Femur (tissue), 1 donor: Measurements from ENCODE around the gene MGMT.

ENCODE experiments used
- DNase-seq: peaks from one replicate; pipeline ENCODE4 v3.0.0-alpha.2; 2017

The MGMT gene

DNA sequence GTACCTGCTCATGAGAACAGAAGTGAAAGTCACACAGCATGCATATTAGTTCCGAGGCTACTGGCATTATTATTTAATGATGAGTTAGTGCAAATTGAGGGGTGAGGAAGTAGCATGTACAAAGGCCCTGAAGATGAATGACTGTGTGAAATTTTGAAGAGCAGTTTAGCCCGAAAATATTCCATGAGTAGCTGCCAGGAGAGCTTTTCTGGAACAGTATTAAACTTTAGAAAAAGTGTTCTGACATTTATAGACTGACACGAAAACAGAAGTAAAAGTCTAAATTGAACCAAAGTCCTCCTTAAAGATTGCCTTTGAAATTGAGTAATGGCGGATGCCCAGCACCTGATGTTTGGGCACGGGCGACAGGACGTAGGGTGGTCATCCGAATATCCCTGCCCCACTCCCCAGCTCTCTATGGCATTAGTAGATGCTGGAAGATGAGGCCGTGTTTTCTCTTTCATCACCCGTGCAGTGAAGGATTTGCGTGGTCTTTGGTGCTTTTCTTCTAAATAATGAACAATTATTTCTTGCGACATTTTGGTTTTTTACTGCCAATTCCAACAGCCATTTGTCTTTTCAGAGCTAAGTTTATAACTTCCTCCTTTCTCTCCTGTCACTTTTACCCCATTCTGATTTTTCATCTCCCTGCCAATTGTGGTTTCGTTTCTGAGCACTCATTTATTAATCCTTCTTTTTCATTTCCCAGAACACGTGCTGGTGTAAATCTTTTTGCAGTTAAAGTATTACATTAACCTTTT lies 192.6 kb downstream of the MGMT start:
- DNase-seq, result no peak

DNA sequence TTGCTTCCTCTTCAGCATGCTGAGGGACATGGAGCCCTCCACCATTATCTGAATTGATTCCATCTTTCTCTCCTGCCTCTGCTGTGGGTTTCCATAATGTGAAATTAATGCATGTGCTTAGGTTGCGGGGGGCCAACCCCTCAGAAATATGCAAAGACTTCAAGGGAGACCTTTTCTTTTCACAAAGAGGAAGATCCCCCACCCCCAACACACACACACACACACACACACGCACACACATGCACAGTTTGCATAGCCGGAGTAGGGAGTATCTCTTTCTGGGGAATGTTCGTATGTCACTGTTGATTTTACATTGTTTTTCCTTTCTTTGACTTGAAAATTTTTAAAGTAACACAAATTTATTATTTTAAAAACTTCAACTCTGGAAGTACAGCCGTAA lies 193.5 kb downstream of the MGMT start:
- no peak for DNase-seq

DNA sequence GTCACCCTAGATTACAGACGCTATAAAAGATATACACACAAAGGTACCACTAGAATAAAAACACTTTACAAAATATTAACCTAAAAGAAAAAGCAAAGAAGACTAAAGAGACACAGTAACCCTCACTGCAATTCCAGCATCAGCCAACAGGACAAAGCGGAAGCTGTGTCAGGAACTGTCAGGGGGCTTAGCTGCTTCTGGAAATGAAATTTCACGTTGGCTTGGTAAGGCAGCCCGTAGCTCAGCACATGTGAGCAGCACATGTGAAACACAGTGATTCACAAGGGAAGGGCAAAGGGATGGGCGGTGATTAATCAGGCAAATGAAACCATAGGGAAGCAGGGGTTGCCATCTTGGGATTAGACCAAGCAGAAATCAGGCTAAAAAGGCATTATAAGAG lies 195.4 kb downstream of the MGMT start:
- no peak for DNase-seq

DNA sequence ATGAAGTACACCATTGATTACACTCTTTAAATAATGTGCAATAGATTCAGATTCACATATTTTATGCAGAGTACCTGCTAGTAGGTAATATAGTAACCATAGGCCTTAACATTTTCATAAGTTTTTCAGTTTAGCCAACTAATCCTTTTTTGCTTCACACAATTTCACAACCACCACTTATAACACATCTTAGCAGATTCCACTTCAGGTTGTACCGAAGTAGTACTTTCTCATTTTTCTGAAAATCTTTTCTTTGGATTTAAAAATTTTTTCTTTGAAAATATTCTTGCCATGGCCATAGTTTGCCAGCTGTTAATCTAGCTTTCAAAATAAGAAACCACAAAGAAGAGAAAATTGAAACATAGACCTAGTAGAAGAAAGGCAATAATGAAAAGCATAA lies 203.1 kb downstream of the MGMT start:
- no peak for DNase-seq

DNA sequence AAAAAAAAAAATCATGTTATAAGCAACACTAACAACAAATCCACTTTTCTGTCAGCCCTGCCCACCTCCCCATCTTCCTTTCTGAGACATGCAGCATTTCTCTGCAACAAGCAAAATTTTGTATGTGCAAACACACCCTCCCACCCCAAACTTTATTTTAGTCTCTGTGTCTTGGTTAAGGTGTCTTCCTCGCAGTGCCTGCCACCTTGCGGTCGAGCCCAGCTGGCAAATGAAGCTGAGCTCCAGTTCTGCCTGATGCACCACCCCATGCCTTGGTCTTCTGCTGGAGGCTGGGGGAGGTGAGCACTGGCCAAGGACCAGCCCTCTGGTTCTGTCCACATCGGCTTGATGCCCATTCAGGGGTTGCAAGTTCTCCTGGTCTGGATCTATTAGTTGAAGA lies 206.3 kb downstream of the MGMT start:
- no peak for DNase-seq

DNA sequence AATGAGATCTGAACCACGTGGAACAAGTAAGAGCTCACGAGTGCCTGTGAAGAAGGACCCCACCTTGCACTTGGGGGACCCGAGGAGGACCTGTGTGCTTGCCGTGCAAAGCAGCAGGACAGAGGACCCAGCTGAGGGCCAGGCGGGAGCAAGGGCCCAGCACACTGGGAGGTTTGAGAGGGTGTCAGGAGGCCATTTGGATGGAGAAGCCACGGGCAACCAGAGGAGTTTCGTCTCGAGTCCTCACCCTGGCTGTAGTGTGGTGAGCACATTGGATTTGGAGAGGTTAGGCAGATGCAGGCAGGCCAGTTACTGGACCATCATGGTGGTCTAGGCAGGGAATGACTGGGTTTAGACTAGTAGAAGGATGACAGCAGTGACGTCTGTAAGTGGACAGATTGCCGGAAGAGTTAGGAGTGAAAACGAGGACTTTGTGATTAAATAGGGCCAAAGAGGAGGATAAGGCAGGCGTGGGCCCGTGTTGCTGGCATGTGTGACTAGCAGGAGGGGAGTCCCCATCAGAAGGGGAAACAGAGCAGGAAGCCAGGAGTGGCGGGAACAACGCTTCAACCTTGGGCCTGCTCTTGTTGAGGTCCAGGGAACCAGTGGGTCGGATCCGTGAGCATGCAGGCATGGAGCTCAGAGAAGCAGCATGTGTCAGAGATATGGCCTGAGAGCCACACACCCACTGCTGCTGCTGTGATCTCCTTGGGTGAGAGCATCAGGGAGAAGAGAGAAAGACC lies 208.2 kb downstream of the MGMT start:
- DNase-seq, result no peak

DNA sequence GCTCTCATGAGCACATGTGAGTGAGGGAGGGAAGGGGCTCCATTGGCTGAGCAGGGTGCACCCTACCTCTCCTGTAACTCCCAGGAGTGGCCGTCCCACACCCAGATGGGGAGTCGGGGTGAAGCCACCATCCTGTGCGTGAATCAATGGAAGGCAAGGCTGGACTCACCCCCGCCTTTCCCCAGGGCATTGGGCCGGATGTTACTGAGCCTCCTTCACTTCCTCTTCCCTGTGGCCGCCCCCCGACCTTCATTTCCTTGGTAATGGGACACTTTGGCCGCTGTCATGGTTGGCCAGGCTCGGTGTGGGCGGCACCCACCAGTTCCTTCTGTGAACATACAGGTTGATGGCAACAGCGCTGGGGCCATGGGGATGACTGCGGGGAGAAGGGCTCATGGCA lies 209.0 kb downstream of the MGMT start:
- no peak for DNase-seq

DNA sequence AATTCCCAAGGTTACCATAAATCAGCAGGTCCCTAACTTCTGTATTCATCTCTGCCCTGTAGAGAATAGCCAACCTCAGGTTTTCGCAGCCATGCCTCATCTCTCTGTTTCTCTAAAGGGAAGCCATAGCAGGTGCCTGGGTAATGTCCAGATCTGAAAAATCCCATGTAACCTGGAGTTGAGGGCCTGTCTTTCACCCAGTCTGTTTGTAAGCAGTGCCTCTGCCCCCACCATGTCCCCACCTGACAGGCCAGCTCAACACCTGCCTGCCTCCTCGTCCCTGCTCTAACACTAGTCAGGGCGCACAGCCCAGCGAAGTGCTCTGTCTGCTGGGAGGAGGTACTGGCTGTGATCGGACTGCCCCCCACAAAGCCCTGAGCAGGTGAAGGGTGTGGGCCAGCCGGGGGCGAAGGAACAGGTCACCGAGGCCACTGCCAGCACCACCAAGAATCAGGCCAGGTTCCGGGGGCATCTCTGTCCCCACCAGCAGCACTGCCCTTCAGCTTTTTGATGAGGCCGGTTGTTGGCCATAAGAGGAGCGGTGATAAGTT lies 210.4 kb downstream of the MGMT start:
- no peak for DNase-seq

DNA sequence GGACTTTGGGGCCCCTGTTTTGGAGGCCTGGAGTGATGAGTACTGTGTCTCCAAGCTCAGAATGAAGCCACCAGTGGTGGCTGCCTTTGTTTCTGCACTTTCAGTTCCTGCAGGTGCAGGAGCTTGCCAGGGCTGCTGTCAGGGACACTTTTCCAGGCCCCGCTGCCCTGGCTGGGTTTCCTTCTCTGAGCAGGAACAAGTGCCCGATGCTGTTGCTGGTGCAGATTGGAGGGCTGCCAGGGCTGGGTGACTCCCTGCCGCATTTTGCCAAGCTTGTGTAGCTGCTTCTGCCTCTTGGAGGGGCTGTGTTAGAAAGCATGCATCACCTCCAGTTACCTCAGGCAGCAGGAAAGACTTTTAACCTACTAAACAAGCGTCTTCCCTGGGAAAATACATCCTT lies 211.1 kb downstream of the MGMT start:
- DNase-seq, result no peak

DNA sequence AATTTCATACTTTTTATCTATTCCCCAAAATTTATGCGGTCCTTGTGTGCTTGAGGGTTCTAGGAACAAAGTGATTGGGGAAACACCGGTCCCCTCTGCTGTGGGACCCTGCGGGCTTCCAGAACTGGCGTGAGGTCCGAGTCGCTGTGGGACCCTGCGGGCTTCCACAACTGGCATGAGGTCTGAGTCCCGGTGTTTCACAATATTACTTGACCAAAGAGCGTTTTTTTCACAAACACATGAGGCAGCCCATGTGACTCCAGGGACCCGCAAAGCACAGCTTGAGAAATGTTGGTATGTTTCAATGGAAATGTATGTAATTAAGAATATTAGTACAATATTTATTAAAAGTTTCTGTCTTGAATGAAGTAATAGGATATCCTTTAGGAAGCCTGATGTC lies 212.2 kb downstream of the MGMT start:
- no peak for DNase-seq

DNA sequence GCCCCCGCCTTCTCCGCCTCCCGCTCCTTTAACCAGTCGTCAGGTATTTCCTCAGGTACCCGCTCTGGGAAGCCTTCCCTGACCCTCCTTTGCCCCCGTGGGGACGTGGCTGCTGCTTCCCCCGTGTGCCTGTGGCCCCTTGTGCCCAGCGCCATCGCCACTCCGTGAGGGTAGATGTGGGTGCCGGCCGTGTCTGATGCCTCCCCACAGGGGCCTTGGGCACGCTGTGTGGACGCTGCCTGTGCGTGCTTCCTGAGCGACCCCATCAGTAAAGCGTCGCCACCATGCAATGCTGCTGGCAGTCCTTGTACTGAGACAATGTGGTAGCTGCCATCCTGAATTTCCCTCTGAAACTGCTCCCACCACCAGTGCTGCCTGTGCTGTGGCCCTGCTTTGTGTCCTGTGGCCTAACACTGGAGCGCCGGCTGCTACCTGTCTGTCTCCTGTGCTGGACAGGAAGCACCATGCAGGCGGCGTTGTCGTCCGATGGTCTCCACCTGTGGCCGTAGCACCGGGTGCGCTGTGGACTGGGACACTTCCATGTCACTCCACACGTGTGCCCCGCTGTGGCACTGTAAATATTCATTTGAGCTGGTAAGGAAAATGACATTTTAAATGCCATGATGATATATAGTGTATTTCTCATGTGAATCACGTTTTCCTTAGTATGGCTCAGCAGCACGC lies 213.8 kb downstream of the MGMT start:
- no peak for DNase-seq

DNA sequence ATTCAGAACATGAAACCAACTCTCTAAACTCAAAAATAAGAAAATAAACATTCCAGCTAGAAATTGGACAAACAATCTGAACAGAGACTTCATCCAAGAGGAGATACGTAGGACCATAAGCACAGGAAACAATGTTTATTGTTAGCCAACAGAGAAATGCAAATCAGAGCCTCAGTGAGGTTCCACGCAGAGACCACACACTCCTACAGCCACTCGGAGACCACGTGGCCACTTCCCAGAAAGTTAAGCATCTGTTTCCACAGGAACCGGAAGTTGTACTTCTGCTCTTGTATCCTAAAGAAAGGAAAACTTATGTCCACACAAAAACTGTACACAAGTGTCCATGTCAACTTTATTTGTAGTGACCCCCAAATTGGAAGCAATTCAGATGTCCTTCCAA lies 214.8 kb downstream of the MGMT start:
- no peak for DNase-seq

DNA sequence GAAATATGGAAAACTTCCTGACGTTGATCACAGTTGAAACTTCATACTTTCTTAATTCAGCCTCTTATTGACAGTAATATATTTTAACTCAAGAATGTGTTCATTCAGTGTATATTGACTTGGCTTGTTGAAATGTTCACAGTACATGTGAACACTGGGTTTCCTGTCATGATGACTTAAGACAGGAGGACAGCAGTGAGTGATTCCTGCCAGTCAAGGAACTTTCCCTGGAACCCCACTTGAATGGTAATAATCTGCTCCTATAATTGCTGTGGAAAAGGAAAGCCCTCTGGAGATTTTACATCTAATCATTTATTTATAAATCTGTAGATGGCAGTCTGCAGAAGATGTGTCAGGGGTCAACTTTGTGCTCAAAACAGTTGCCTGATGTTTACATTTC lies 216.5 kb downstream of the MGMT start:
- DNase-seq, result no peak

DNA sequence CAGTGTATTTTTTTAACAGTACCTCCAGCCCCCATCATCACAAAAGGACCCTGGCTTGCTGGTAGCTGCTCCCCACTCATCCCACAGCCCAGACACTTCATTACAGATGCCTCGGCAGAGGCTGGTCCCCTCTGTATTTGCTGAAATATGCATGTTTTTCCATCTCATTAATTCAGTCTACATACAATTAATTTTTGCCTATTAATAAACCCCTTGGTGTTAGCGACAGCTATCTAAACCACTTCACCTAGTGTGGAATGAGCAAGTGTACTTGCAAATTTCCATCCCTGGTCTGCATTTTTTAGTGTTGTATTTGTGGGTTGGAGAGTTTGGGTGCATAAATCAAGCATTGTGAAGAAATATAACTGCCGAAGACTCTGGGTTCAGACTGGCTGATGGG lies 216.9 kb downstream of the MGMT start:
- DNase-seq, result no peak

DNA sequence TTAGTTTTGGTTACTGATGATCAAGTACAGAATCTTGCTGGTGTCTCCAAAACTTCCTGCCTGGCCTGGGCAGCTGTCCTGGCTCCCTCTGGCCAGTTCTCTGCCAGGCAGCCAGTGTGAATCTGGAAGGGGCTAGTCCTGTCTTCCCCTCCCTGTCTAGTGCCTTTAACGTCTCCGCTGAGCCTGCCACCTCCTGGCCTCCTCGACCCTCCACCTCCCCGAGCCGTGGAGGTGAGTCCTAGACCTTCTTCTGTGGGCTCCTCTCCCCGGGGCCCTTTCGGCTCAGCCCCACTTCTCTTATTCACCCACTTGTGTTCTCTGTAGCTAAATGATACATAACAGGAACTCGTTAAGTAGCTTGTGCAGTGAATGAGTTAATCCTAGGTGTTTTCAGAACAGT lies 218.2 kb downstream of the MGMT start:
- DNase-seq, result no peak

DNA sequence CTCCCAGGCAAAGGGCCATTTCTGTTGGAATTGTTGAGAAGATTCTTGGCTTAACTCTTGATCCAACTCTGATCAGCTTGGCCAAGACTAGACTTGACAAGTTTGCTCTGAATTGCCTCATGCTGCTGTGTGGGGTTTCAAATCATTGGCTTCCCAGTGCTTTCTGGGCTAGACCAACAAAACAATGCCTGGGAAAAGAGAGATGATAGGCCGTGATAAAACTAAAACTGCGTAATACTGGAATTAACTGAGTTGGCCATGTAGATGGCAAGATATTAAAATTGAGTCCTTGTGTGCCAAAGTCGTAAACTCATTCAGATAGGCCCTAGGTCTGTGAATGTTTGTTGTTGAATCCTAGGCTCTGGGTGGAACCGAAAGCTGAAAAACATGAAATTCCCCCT lies 222.6 kb downstream of the MGMT start:
- peak; percentile 59 for DNase-seq

DNA sequence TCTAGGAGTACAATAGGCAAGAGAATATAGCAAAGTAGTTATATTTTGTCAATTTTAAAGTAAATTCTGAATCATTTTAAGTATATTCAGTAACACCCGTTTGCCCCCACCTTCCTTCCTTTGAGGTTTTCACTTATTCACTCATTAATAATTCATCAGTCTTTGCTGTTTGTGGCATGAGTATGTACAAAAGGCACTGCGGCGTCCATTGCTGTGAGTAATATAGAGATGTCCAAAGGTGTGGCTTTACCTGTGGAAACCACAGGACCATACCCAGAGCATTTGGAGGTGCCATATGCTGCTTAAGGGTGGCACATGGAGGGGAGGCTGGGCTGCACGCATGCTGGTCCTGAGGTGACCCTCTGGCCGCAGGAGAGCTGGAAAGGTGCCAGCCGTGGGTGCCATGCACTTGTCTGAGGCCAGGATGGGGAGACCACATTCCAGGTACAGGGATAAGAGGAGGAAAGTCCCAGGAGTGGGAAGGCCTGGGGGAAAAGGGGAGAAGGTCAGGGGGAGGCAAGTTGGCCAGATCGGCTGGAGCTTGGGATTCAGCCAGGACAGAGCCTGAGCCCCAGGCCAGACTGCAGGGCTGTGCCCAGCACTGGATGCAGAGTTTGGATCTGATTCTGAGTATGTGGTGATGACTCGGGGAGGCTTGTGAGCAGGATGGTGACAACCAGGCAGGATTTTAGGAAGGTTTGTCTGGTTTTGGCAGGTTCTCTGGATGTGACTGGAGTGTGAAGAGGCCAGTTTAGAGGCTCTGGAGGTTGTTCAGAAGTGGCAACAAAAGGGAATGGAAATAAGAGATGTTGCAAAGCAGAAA lies 223.4 kb downstream of the MGMT start:
- no peak for DNase-seq

DNA sequence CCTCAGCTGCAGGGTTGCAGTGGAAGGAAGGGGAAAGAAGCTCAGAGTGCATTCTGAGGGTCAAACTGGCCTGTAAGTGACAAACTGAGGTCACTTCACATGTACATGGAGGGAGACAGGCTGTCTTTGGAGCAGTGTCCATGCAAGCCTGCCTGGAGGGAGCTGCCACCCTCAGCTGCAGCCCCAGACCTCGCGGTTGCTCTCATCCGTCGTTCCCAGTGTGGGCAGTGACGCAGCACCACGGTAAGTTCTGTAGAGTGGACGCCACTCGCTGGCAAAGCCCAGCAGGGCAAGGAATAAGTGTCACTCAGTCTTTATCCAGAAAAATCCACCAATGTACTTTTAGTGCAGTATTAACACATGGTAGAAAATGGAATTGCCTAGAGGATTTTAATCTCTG lies 225.7 kb downstream of the MGMT start:
- no peak for DNase-seq

DNA sequence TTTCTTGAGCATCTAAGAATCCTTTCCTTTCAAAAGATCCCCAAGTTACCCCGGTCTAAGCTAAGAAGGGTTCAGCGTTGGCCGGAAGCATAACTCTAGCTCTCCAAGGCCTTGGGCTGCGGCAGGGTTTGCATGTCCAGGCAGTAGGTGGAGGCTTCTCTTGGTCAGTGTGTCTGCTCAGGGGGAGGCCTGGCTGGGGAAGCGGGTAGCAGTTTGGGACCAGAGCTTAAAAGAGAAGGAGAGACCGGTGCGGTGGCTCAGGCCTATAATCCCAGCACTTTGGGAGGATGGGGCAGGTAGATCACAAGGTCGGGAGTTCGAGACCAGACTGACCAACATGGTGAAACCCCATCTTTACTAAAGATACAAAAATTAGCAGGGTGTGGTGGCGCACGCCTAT lies 226.3 kb downstream of the MGMT start:
- DNase-seq, result no peak

DNA sequence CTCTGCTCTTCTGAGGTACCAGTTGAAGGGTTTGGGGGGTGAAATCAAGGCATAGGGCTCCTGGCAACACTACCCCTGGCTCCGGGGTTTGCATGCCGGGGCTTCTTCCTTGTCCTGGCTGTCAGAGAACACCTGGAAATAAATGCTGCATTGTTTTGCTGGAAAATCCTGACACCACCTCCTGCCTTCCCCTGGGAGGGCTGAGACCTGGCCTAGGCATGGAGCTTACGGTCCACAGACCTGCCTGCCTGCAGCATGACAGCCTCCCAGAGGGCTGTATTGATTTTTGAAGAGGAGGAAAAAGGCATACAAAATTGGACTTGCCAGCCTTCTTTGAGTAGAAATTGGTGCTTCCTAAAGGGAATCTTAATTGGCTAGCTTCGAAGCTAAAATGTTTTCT lies 227.1 kb downstream of the MGMT start:
- DNase-seq, result peak; percentile 60

DNA sequence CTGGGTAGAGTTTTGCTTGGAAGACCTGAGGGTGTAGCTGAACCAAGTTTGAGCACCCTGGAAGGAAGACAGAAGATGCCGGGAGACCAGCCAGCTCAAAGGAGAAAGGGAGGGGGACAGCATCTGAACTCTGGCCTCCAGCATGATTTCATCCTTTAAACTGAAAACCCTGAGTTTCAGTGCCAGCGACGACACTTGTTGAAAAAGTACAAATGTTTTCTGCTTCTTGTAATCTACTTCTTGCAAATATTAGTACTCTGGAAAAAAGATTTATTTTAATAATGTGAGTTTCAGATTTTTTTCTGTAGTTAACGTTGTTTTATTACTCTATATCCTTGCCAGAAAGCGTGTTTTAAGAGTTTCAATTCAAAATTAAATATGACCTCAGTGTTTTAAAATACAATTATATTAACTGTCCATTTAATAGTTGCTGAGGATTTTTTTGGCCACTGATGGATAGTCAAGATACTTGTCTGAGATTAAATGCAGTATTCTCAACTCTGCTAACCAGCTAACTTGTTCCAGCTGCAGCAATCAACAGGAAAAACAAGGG lies 227.7 kb downstream of the MGMT start:
- DNase-seq, result peak; percentile 94

DNA sequence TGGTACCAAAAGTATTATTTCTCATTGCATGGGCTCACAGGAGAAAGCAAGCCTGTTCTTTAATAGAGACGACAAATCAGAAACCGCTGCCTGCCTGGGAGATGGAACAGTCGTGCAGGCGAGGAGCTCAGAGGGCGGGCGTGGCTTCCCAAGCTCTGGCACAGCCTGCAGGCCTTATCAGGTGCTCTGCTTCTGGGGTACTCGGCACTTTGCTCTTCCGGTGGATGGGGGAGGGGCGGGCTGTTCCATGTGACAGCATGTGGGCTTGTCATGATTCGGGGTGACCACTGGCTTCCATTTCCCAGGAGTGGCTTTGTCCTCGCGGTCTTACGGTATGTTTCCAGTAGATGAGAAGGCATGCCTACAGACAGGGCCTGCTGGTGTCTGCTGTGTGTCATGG lies 228.6 kb downstream of the MGMT start:
- no peak for DNase-seq

DNA sequence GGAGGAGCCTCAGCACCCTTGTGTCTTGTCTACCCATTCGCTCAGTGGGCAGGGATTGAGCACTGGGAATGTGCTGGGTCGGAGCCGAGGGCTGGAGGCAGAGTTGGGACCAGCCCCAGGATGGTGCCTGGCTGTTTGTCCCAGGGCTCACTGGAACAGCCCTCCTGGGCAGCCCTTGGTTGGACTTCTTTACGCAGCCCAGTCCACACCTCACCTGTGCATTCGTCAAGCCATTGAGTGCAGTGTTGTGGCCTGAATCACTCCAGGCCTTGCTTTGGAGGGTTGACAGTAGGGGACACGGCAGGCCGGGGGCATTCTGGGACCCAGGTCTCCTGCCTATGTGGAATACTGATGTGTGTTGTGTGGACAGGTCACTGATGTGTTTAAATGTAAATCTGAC lies 229.6 kb downstream of the MGMT start:
- no peak for DNase-seq
